T-cell (primary cell): Measurements from ENCODE around the gene FIS1. TPM values are rescaled to one million over a fixed set of nuclear protein-coding genes. Genes with fewer than 3 reads are reported as not detected.

Experiments used
- ATAC-seq, 4 experiments: fragments of 200-7000 bp in 3 of 4; fragments of 150-1000 bp in 1 of 4; cut with Tn5 transposase; replicated peaks in 1 of 4; 1 replicate in 3 of 4; 2 replicates in 1 of 4; pipeline ENCODE4 v1.10.0; 2021; ENCODE audit warnings: moderate library complexity in 3 of 4, mild to moderate bottlenecking in 2 of 4, moderate number of reproducible peaks in 1 of 4
- CTCF ChIA-PET, 2 donors: fragments of 300-600 bp; sonication (Branson Sonifier 250); formaldehyde crosslinking; loops; one replicate each; lab custom pipeline; 2022; ENCODE audit warnings: antibody characterized with exemption in 2 of 2; lab: Charles Lee
- POLR2A ChIA-PET, 2 donors: fragments of 300-600 bp; sonication (Branson Sonifier 250); formaldehyde crosslinking; loops; one replicate each; lab custom pipeline; 2022; ENCODE audit warnings: antibody characterized with exemption in 2 of 2; lab: Charles Lee
- DNase-seq, 35 experiments: peaks; one replicate each; pipeline versions ENCODE4 v3.0.0 to v3.0.0-alpha.2; 2013 to 2023
- H3K27ac ChIP-seq: one replicate; pipeline ENCODE4 v1.5.1; 2013; ENCODE audit warnings: low read length
- H3K27me3 ChIP-seq, 2 experiments: replicated peaks in 1 of 2; 1 replicate in 1 of 2; 2 replicates in 1 of 2; pipeline versions ENCODE4 v1.6.1 to v1.7.0; 2013; ENCODE audit warnings: low read length in 1 of 2, mixed read lengths in 1 of 2; ENCODE audit not compliant: control insufficient read depth in 2 of 2, insufficient read depth in 2 of 2; ENCODE audit errors: extremely low read depth in 1 of 2
- H3K36me3 ChIP-seq, 2 donors: 1 replicate in 1 of 2; 2 replicates in 1 of 2; pipeline versions ENCODE4 v1.6.1 to v1.7.0; 2013; ENCODE audit warnings: low read length in 1 of 2; ENCODE audit not compliant: control insufficient read depth in 2 of 2, insufficient read depth in 1 of 2; ENCODE audit errors: extremely low read depth in 1 of 2
- H3K4me1 ChIP-seq, 2 experiments: 1 replicate in 1 of 2; 2 replicates in 1 of 2; pipeline versions ENCODE4 v1.6.1 to v1.7.0; 2013; ENCODE audit warnings: low read length in 2 of 2, mixed read lengths in 1 of 2; ENCODE audit not compliant: insufficient read depth in 2 of 2, control insufficient read depth in 1 of 2; ENCODE audit errors: extremely low read depth in 1 of 2
- H3K4me3 ChIP-seq, 2 donors: 1 replicate in 1 of 2; 2 replicates in 1 of 2; pipeline versions ENCODE4 v1.5.1 to v1.7.0; 2013; ENCODE audit warnings: mild to moderate bottlenecking in 2 of 2, low read length in 1 of 2, moderate library complexity in 1 of 2; ENCODE audit not compliant: control insufficient read depth in 1 of 2; ENCODE audit errors: extremely low read depth in 1 of 2
- H3K9me3 ChIP-seq: 2 replicates; pipeline ENCODE4 v1.7.0; 2013
- H3K27ac Mint-ChIP-seq, 2 donors: one replicate each; pipeline ENCODE4 v1.8.0; 2020 to 2021; ENCODE audit warnings: mild to moderate bottlenecking in 2 of 2, mixed read lengths in 2 of 2
- H3K27me3 Mint-ChIP-seq, 2 donors: one replicate each; pipeline ENCODE4 v1.8.0; 2021 to 2022; ENCODE audit warnings: mixed read lengths in 2 of 2
- H3K36me3 Mint-ChIP-seq: one replicate; pipeline ENCODE4 v1.8.0; 2021; ENCODE audit warnings: mixed read lengths
- H3K4me1 Mint-ChIP-seq, 3 donors: one replicate each; pipeline ENCODE4 v1.8.0; 2020 to 2022; ENCODE audit warnings: mixed read lengths in 3 of 3, mild to moderate bottlenecking in 1 of 3
- H3K4me3 Mint-ChIP-seq, 3 donors: one replicate each; pipeline ENCODE4 v1.8.0; 2020 to 2022; ENCODE audit warnings: mild to moderate bottlenecking in 3 of 3, mixed read lengths in 3 of 3, moderate library complexity in 3 of 3
- H3K9me3 Mint-ChIP-seq, 3 donors: one replicate each; pipeline ENCODE4 v1.8.0; 2020 to 2022; ENCODE audit warnings: mixed read lengths in 3 of 3
- WGBS: methylation state at CpG from one replicate; pipeline ENCODE4 v1.1.5; 2013; ENCODE audit warnings: missing lambda C conversion rate; ENCODE audit not compliant: insufficient coverage; 5-methylcytosine and 5-hydroxymethylcytosine counted together
- total RNA-seq, 35 experiments: library from RNA in 6 of 35; stranded (reverse) in 6 of 35; fragments of 120-200 nt in 1 of 35; gene quantifications; one replicate each; pipeline versions ENCODE4 v1.2.1 to v1.2.4 and lab custom pipeline; 2013 to 2026

The FIS1 gene
- total RNA-seq, 5 donors from 2014 or later (not counting 1 experiment from before 2014, with no cell fraction given) = 99.3 to 136 (median 125) TPM

DNA sequence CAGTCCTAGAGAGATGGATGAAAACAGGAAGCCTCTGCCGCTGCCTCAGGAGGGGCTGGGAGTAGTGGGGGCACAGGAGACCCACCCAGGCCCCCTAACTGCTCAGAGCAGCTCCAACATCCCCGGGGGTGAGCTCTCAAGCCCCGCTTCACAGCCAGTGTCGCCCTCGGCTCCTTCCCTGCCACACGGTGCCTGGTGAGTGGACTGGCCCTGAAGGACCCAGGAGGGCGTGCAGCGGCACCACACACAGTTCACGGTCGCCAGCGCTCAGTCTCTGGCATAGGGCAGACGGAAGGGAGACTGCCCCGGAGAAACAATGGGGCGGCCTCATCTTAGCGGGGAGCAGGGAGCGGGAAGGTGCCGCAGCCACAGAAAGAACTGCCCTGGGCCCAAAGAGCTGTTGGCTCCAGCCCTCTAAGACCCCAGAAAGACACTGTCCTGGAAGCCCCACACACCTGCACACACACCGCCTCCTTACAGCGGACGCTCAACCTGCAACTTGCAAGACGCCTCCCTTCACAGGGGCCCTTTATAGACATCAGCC, 8.5 kb downstream of the FIS1 start:
- ATAC-seq (no peak), DNase-seq (no peak)
- Mint-ChIP-seq H3K9me3 (no peaks in the 10 kb centered on the region), H3K36me3 (peaks cover 5% of the 10 kb centered on the region), H3K27me3 (no peaks in the 10 kb centered on the region), H3K4me3 (no peak overlapping the region), H3K4me1 (peaks cover 0 to 5% (median under 1%) of the 10 kb centered on the region in 3 donors), H3K27ac (no peak overlapping the region)
- POLR2A ChIA-PET = no interaction called here
- Histone ChIP-seq H3K4me3 (no peak overlapping the region), H3K27ac (no peak overlapping the region), H3K36me3 (peaks cover 0 to 45% of the 10 kb centered on the region in 2 donors), H3K9me3 (no peaks in the 10 kb centered on the region), H3K27me3 (no peaks in the 10 kb centered on the region), H3K4me1 (peaks cover 0 to 9% of the 10 kb centered on the region in 2 experiments)
- CTCF ChIA-PET = interaction anchor here in 1 of 2 donors (0.8 kb wide), 1 partner anchor 18 kb away, joined by 6 read pairs; the partner anchor contains the start of genes PLOD3 and ZNHIT1
- WGBS = 85% methylated on average over 11 of the region's 21 CpGs

DNA sequence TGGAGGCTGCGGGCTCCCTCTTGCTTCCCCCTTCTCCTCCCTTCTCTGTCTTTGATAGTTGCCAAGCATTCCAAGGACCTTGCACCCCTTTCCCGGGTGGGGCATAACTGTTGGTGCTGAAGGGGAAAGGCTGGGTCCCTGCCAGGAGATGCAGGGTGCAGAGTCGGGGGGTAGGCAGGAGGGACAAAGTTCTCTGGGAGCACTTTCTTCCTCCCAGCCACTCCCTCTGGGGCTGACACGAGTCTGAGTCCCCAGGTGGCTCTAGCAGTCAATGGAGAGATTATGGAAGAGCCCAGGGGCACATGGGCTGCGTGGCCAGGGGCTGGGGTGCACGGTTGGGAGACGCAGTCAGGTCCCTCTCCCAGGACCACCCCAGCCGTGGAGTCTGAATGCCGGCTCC, 9.4 kb downstream of the FIS1 start:
- ChIA-PET POLR2A (interaction anchor here in 1 of 2 donors (0.6 kb wide), 1 partner anchor 9 kb away, joined by 3 read pairs; the partner anchor contains the start of gene FIS1), CTCF (no interaction called here)
- peaks cover 5 to 39% of the 10 kb centered on the region in 2 donors for H3K36me3 ChIP-seq
- no peaks in the 10 kb centered on the region for H3K9me3 ChIP-seq
- H3K4me1 ChIP-seq = peaks cover 0 to 9% of the 10 kb centered on the region in 2 experiments
- ATAC-seq (no peak), DNase-seq (no peak)
- Mint-ChIP-seq H3K4me3 (no peak overlapping the region), H3K36me3 (peaks cover 4% of the 10 kb centered on the region), H3K27me3 (no peaks in the 10 kb centered on the region), H3K27ac (no peak overlapping the region), H3K4me1 (peaks cover 0 to 5% (median 3%) of the 10 kb centered on the region in 3 donors), H3K9me3 (no peaks in the 10 kb centered on the region)
- WGBS = 80% methylated on average over 1 of the region's 9 CpGs
- no peaks in the 10 kb centered on the region for H3K27me3 ChIP-seq
- H3K4me3 ChIP-seq = no peak overlapping the region
- no peak overlapping the region for H3K27ac ChIP-seq

DNA sequence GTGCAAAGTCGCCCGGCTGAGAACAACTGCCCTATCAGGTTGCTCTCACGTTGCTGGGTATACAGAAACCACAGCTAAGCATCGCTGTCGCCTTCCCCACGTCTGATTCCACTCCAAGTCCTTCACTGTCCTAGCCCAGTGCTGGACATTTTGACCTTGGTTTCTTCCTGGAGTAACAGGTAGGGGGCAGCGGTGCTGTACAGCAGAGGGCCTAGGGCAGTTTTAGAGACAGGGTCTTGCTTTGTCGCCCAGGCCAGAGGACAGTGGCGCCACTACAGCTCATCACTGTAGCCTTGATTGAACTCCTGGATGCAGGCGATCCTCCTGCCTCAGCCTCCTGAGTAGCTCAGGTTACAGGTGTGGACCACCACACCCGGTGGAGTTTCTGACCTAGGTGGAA, 9.8 kb downstream of the FIS1 start:
- ChIA-PET CTCF (interaction anchor here in 1 of 2 donors (0.6 kb wide), 1 partner anchor 76 kb away, joined by 3 read pairs; no protein-coding TSS in a partner anchor), POLR2A (no interaction called here)
- 90% methylated on average over 8 of the region's 11 CpGs for WGBS
- Histone ChIP-seq H3K27me3 (no peaks in the 10 kb centered on the region), H3K36me3 (peaks cover 5 to 34% of the 10 kb centered on the region in 2 donors), H3K4me1 (peaks cover 0 to 9% of the 10 kb centered on the region in 2 experiments), H3K4me3 (no peak overlapping the region), H3K27ac (no peak overlapping the region), H3K9me3 (no peaks in the 10 kb centered on the region)
- DNase-seq (no peak), ATAC-seq (no peak)
- Mint-ChIP-seq H3K4me1 (peaks cover 0 to 7% (median 5%) of the 10 kb centered on the region in 3 donors), H3K9me3 (no peaks in the 10 kb centered on the region), H3K27me3 (no peaks in the 10 kb centered on the region), H3K27ac (no peak overlapping the region), H3K36me3 (peaks cover 5% of the 10 kb centered on the region), H3K4me3 (no peak overlapping the region)

DNA sequence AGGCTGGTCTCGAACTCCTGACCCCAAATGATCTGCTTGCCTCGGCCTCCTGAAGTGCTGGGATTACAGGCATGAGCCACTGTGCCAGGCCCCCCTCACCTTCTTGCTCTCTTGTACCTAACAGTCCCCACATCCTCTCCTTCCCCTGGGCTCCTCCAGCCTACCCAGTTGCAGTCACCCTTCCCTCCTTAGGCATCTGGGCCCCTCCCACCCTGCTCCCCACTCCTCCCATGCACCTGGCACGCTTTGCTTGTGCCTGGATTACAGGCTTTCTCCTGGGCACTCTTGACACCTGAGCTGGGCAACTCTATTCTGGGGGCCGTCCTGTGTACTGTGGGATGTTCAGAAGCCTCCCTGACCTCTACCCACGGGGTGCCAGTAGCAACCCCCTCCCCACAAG, 10.2 kb downstream of the FIS1 start:
- WGBS = 96% methylated on average over 4 of the region's 5 CpGs
- Histone ChIP-seq H3K36me3 (peaks cover 5 to 30% of the 10 kb centered on the region in 2 donors), H3K27me3 (no peaks in the 10 kb centered on the region), H3K4me3 (no peak overlapping the region), H3K4me1 (peaks cover 0 to 9% of the 10 kb centered on the region in 2 experiments), H3K27ac (no peak overlapping the region), H3K9me3 (no peaks in the 10 kb centered on the region)
- peaks cover 5% of the 10 kb centered on the region for H3K36me3 Mint-ChIP-seq
- H3K9me3 Mint-ChIP-seq = no peaks in the 10 kb centered on the region
- peaks cover 0 to 7% (median 5%) of the 10 kb centered on the region in 3 donors for H3K4me1 Mint-ChIP-seq
- no peak for DNase-seq
- no peak overlapping the region for H3K4me3 Mint-ChIP-seq
- H3K27me3 Mint-ChIP-seq = no peaks in the 10 kb centered on the region
- no peak for ATAC-seq
- POLR2A ChIA-PET = no interaction called here
- H3K27ac Mint-ChIP-seq = no peak overlapping the region
- CTCF ChIA-PET = interaction anchor here in 1 of 2 donors (0.6 kb wide), 1 partner anchor 75 kb away, joined by 3 read pairs; no protein-coding TSS in a partner anchor

DNA sequence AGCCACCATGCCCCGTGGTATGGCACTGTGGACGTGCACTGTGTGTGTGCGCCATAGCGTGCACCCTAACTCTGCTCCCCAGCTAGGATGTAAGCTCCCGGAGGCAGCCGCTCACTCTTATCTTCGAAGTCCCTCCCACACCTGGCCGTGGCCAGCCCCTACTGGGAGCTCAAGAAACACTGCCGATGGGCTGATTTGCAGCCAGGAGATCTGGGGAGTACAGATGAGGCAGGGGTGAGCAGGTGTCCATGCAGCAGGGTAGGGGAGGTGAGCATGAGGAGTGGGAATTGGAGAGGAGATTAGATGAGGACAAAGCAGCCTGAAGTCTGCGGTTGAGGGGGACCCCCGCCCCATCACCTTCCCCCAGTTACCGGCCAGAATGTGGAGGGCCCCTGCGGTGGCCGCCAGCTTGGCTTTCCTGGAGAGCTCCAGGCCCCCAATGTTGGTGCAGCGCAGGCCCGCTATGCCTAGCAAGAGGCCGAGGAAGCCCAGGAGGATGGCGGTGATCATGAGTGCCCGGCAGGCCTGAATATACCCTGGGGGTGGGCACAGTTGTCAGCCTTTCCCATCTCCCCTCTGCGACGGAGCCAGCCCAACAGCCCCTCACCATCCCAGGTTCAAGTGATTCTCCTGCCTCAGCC, 10.9 kb downstream of the FIS1 start:
- peaks cover 8% of the 10 kb centered on the region for H3K36me3 Mint-ChIP-seq
- ATAC-seq (no peak), DNase-seq (no peak)
- POLR2A ChIA-PET = no interaction called here
- Histone ChIP-seq H3K36me3 (peaks cover 5 to 26% of the 10 kb centered on the region in 2 donors), H3K27ac (no peak overlapping the region), H3K9me3 (no peaks in the 10 kb centered on the region), H3K4me3 (no peak overlapping the region), H3K4me1 (peaks cover 0 to 4% of the 10 kb centered on the region in 2 experiments), H3K27me3 (no peaks in the 10 kb centered on the region)
- H3K4me1 Mint-ChIP-seq = peaks cover 0 to 7% (median 5%) of the 10 kb centered on the region in 3 donors
- WGBS = 97% methylated on average over 14 of the region's 21 CpGs
- no peaks in the 10 kb centered on the region for H3K27me3 Mint-ChIP-seq
- no peaks in the 10 kb centered on the region for H3K9me3 Mint-ChIP-seq
- CTCF ChIA-PET = no interaction called here
- no peak overlapping the region for H3K4me3 Mint-ChIP-seq
- no peak overlapping the region for H3K27ac Mint-ChIP-seq

DNA sequence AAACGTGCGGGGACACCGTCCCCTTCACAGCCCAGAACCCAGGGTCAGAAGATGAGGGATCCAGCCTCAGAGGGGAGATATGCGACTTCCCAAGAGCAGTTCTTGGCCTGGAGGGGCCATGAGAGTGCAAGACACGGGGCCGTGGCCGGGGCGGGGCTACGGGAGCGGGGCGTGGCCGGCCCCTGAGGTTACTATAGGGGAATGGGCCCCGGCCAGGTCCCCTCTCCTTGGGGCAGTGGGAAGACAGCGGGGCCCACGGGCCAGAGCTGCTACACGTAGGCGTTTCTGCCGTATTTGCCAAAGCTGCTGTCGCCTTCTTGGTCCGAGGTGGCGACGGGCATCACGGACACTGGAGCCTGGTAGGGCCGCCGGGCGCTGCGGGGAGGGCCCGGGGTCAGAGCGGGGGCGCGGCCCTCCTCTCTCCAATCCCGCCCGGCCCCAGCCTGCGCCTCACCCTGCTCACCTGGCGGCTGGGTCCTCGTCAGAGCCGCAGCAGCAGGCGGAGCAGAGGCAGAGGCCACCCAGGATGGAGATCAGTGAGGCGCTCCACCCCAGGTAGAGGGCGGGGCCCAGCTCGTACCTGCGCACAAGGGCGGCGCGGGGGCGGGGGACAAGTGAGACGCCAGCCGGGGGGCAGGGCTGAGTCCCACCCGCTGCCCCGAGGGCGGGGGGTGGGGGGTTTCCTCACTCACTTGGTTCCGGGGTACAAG, 12.6 kb downstream of the FIS1 start:
- H3K27ac Mint-ChIP-seq = no peak overlapping the region
- CTCF ChIA-PET = no interaction called here

More for the DNA sequence above, 12.6 kb downstream of the FIS1 start:
- H3K27me3 Mint-ChIP-seq = no peaks in the 10 kb centered on the region
- no peaks in the 10 kb centered on the region for H3K9me3 Mint-ChIP-seq
- H3K36me3 Mint-ChIP-seq = peaks cover 9% of the 10 kb centered on the region
- H3K4me3 Mint-ChIP-seq = no peak overlapping the region
- peaks cover 0 to 7% (median 5%) of the 10 kb centered on the region in 3 donors for H3K4me1 Mint-ChIP-seq
- Histone ChIP-seq H3K36me3 (peaks cover 5 to 22% of the 10 kb centered on the region in 2 donors), H3K4me3 (no peak overlapping the region), H3K27ac (no peak overlapping the region), H3K27me3 (no peaks in the 10 kb centered on the region), H3K9me3 (no peaks in the 10 kb centered on the region), H3K4me1 (no peaks in the 10 kb centered on the region)
- 92% methylated on average over 37 of the region's 52 CpGs for WGBS
- POLR2A ChIA-PET = interaction anchor here in 1 of 2 donors (0.6 kb wide), 1 partner anchor 30 kb away, joined by 4 read pairs; no protein-coding TSS in a partner anchor
- ATAC-seq = no peak
- no peak for DNase-seq
